ENCODE data around the gene HERC4.
"Not testable (repeated sequence)": the region's sequence is repeated elsewhere in the genome, so short reads cannot be mapped to it uniquely, and the experiment has no call there.

The HERC4 gene

GRCh38 chr10:67978749-67979148, 96.3 kb downstream of the HERC4 start:
- no peak overlapping the region for H3K4me3 ChIP-seq (ENCODE audit: low read depth, low read length)
- in situ Hi-C loops (cut with HindIII; ENCODE audit: low sequenced_read_pairs), result no loop called here
- DNase-seq (ENCODE audit: low read depth), result no peak
- TF ChIP-seq, protein P1, sequence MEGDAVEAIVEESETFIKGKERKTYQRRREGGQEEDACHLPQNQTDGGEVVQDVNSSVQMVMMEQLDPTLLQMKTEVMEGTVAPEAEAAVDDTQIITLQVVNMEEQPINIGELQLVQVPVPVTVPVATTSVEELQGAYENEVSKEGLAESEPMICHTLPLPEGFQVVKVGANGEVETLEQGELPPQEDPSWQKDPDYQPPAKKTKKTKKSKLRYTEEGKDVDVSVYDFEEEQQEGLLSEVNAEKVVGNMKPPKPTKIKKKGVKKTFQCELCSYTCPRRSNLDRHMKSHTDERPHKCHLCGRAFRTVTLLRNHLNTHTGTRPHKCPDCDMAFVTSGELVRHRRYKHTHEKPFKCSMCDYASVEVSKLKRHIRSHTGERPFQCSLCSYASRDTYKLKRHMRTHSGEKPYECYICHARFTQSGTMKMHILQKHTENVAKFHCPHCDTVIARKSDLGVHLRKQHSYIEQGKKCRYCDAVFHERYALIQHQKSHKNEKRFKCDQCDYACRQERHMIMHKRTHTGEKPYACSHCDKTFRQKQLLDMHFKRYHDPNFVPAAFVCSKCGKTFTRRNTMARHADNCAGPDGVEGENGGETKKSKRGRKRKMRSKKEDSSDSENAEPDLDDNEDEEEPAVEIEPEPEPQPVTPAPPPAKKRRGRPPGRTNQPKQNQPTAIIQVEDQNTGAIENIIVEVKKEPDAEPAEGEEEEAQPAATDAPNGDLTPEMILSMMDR (IDR thresholded peaks at IDR 0.05; ENCODE audit: low read depth, low read length, missing control alignments), result no peak

DNA sequence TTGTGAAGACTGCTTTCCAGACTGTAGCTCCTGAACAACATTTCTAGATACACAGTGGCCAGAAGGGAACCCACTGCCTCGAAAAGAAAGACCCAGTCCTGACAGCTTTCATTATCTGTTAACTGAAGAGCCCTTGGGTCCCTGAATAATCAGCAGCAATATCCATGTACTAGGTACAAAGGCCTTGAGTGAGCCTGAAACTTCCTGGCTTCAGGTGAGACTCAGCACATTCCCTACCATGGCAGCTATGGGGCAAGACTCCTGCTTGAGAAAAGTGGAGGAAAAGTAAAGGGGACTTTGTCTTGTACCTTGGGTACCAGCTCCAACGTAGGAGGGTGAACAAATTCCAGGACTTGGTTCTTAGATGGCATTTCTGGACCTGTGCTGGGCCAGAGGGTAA, 97.8 kb downstream of the HERC4 start:
- in situ Hi-C loops (cut with HindIII; ENCODE audit: low sequenced_read_pairs), result no loop called here
- no peak for DNase-seq (ENCODE audit: low read depth)
- TF ChIP-seq, protein P1 (IDR thresholded peaks at IDR 0.05; ENCODE audit: low read depth, low read length, missing control alignments), result no peak
- H3K4me3 ChIP-seq (ENCODE audit: low read depth, low read length), result no peak overlapping the region

GRCh38 chr10:67976292-67977245, 98.5 kb downstream of the HERC4 start:
- TF ChIP-seq, protein P1 (IDR thresholded peaks at IDR 0.05; ENCODE audit: low read depth, low read length, missing control alignments), result no peak
- no peak overlapping the region for H3K4me3 ChIP-seq (ENCODE audit: low read depth, low read length)
- in situ Hi-C loops (cut with HindIII; ENCODE audit: low sequenced_read_pairs), result no loop called here
- DNase-seq (ENCODE audit: low read depth), result peak; percentile 2

GRCh38 chr10:67975871-67976270, 99.2 kb downstream of the HERC4 start:
- no peak for DNase-seq (ENCODE audit: low read depth)
- no peak overlapping the region for H3K4me3 ChIP-seq (ENCODE audit: low read depth, low read length)
- in situ Hi-C loops (cut with HindIII; ENCODE audit: low sequenced_read_pairs), result no loop called here
- TF ChIP-seq, protein P1 (IDR thresholded peaks at IDR 0.05; ENCODE audit: low read depth, low read length, missing control alignments), result no peak

GRCh38 chr10:67971311-67971710, 103.8 kb downstream of the HERC4 start:
- no peak overlapping the region for H3K4me3 ChIP-seq (ENCODE audit: low read depth, low read length)
- in situ Hi-C loops (cut with HindIII; ENCODE audit: low sequenced_read_pairs), result no loop called here
- TF ChIP-seq, protein P1 (IDR thresholded peaks at IDR 0.05; ENCODE audit: low read depth, low read length, missing control alignments), result no peak
- DNase-seq (ENCODE audit: low read depth), result no peak

GRCh38 chr10:67969875-67970274, 105.2 kb downstream of the HERC4 start:
- DNase-seq (ENCODE audit: low read depth), result no peak
- H3K4me3 ChIP-seq (ENCODE audit: low read depth, low read length), result no peak overlapping the region
- in situ Hi-C loops (cut with HindIII; ENCODE audit: low sequenced_read_pairs), result no loop called here
- TF ChIP-seq, protein P1 (IDR thresholded peaks at IDR 0.05; ENCODE audit: low read depth, low read length, missing control alignments), result no peak

GRCh38 chr10:67966035-67966434, 109.0 kb downstream of the HERC4 start:
- DNase-seq (ENCODE audit: low read depth); in situ Hi-C loops (cut with HindIII; ENCODE audit: low sequenced_read_pairs); H3K4me3 ChIP-seq (ENCODE audit: low read depth, low read length): not testable (repeated sequence)

Data from astrocyte of the cerebellum (primary cell).